Caco-2 (cell line): ENCODE results near the gene ARHGAP9. TPM values are rescaled to one million over a fixed set of nuclear protein-coding genes. Genes with fewer than 3 reads are reported as not detected.

ENCODE experiments used
- BruUV-seq: library from RNA; stranded (reverse); fragments of 400-500 nt; replicated peaks from 2 replicates; lab custom pipeline; 2021; lab: Mats Ljungman, UMichigan
- CTCF ChIA-PET: fragments of 300-600 bp; sonication (Branson Sonifier 250); formaldehyde crosslinking; loops from one replicate; lab custom pipeline; 2022; ENCODE audit warnings: antibody characterized with exemption; lab: Charles Lee
- POLR2A ChIA-PET: fragments of 300-600 bp; sonication (Branson Sonifier 250); formaldehyde crosslinking; loops from one replicate; lab custom pipeline; 2022; ENCODE audit warnings: antibody characterized with exemption; lab: Charles Lee
- DNase-seq, 2 experiments: peaks; one replicate each; pipeline versions ENCODE4 v3.0.0 to v3.0.0-alpha.2; 2020 to 2022
- H3K27me3 ChIP-seq: replicated peaks from 2 replicates; pipeline ENCODE4 v1.6.0; 2011; ENCODE audit warnings: low read length; ENCODE audit not compliant: control insufficient read depth, insufficient read depth
- H3K36me3 ChIP-seq: 2 replicates; pipeline ENCODE4 v1.5.1; 2011; ENCODE audit warnings: low read length; ENCODE audit not compliant: control insufficient read depth, insufficient read depth
- H3K4me1 ChIP-seq: fragments of 250-450 bp; sonication (Bioruptor Pico); 2 replicates; pipeline ENCODE4 v1.5.1; 2020; ENCODE audit warnings: mild to moderate bottlenecking
- H3K4me3 ChIP-seq: 2 replicates; pipeline ENCODE4 v1.5.1; 2011; ENCODE audit warnings: low read depth, mild to moderate bottlenecking, control low read depth, low read length
- H3K9me3 ChIP-seq: fragments of 250-450 bp; sonication (Bioruptor Pico); 2 replicates; pipeline ENCODE4 v1.5.1; 2020; ENCODE audit warnings: mild to moderate bottlenecking, moderate library complexity
- H3K27ac Mint-ChIP-seq: one replicate; pipeline ENCODE4 v1.8.0; 2022; ENCODE audit warnings: mixed read lengths; ENCODE audit not compliant: unreplicated experiment
- H3K27me3 Mint-ChIP-seq: one replicate; pipeline ENCODE4 v1.8.0; 2022; ENCODE audit warnings: mixed read lengths; ENCODE audit not compliant: insufficient read depth, unreplicated experiment
- H3K36me3 Mint-ChIP-seq: one replicate; pipeline ENCODE4 v1.8.0; 2022; ENCODE audit warnings: mild to moderate bottlenecking, mixed read lengths; ENCODE audit not compliant: insufficient read depth, unreplicated experiment
- H3K4me1 Mint-ChIP-seq: one replicate; pipeline ENCODE4 v1.8.0; 2022; ENCODE audit warnings: low read depth, mixed read lengths; ENCODE audit not compliant: unreplicated experiment
- H3K4me3 Mint-ChIP-seq: one replicate; pipeline ENCODE4 v1.8.0; 2022; ENCODE audit warnings: mild to moderate bottlenecking, moderate library complexity, mixed read lengths; ENCODE audit not compliant: unreplicated experiment
- H3K9me3 Mint-ChIP-seq: one replicate; pipeline ENCODE4 v1.8.0; 2022; ENCODE audit warnings: mixed read lengths; ENCODE audit not compliant: unreplicated experiment
- CTCF ChIP-seq, 2 experiments: fragments of 200-600 bp in 1 of 2; IDR thresholded peaks; 1 replicate in 1 of 2; 2 replicates in 1 of 2; pipeline versions ENCODE4 v1.5.1 to v1.8.0; 2011 to 2022; ENCODE audit warnings: antibody characterized with exemption in 1 of 2, control low read depth in 1 of 2, inconsistent platforms in 1 of 2, low read depth in 1 of 2, low read length in 1 of 2, mild to moderate bottlenecking in 1 of 2, moderate library complexity in 1 of 2; ENCODE audit not compliant: insufficient read depth in 1 of 2, severe bottlenecking in 1 of 2, unreplicated experiment in 1 of 2
- intact Hi-C: fragments of 100-400 bp; cut with micrococcal nuclease; formaldehyde crosslinking; loops from one replicate; pipeline ENCODE4 v1.10.0; 2022; ENCODE audit not compliant: unreplicated experiment
- total RNA-seq: library from RNA; stranded (reverse); gene quantifications from 2 replicates; pipeline ENCODE4 v1.2.3, GENCODE V29; 2022

The ARHGAP9 gene
- total RNA-seq, 1 experiment from 2014 or later = 0.75 TPM

GRCh38 chr12:57474430-57474829 is 5.2 kb downstream of the ARHGAP9 start:
- no TSS peak for BruUV-seq
- POLR2A ChIA-PET = no interaction called here
- H3K27me3 Mint-ChIP-seq = peaks cover 6% of the 10 kb centered on the region

GRCh38 chr12:57473886-57474285 is 5.8 kb downstream of the ARHGAP9 start:
- H3K4me1 Mint-ChIP-seq = no peaks in the 10 kb centered on the region

More at GRCh38 chr12:57474430-57474829, 5.2 kb downstream of the ARHGAP9 start:
- Histone ChIP-seq H3K9me3 (no peaks in the 10 kb centered on the region), H3K4me1 (no peaks in the 10 kb centered on the region), H3K36me3 (no peaks in the 10 kb centered on the region), H3K4me3 (no peak overlapping the region), H3K27me3 (no peaks in the 10 kb centered on the region)
- Mint-ChIP-seq H3K36me3 (no peaks in the 10 kb centered on the region), H3K27ac (no peak overlapping the region), H3K4me1 (no peaks in the 10 kb centered on the region), H3K4me3 (no peak overlapping the region), H3K9me3 (no peaks in the 10 kb centered on the region)
- DNase-seq = no peak
- CTCF ChIA-PET = interaction anchor here (0.8 kb wide), 1 partner anchor 16 kb away, joined by 5 read pairs; no protein-coding TSS in a partner anchor
- no peak for TF ChIP-seq CTCF (IDR thresholded peaks at IDR 0.05; ENCODE audit: insufficient read depth in 1 of 2, low read depth in 1 of 2, low read length in 1 of 2, severe bottlenecking in 1 of 2, unreplicated experiment in 1 of 2)
- intact Hi-C loops = no loop called here

GRCh38 chr12:57473392-57473791 is 6.3 kb downstream of the ARHGAP9 start:
- ChIA-PET POLR2A (no interaction called here), CTCF (no interaction called here)
- peaks cover 4% of the 10 kb centered on the region for H3K27me3 Mint-ChIP-seq
- no peak overlapping the region for H3K4me3 ChIP-seq
- H3K36me3 ChIP-seq = no peaks in the 10 kb centered on the region
- H3K9me3 Mint-ChIP-seq = no peaks in the 10 kb centered on the region
- no peaks in the 10 kb centered on the region for H3K4me1 Mint-ChIP-seq
- no peak overlapping the region for H3K27ac Mint-ChIP-seq
- no peak for TF ChIP-seq CTCF (IDR thresholded peaks at IDR 0.05; ENCODE audit: insufficient read depth in 1 of 2, low read depth in 1 of 2, low read length in 1 of 2, severe bottlenecking in 1 of 2, unreplicated experiment in 1 of 2)
- DNase-seq = no peak
- H3K36me3 Mint-ChIP-seq = no peaks in the 10 kb centered on the region
- intact Hi-C loops = no loop called here
- H3K4me1 ChIP-seq = no peaks in the 10 kb centered on the region
- no TSS peak for BruUV-seq
- no peaks in the 10 kb centered on the region for H3K27me3 ChIP-seq
- H3K4me3 Mint-ChIP-seq = no peak overlapping the region
- H3K9me3 ChIP-seq = no peaks in the 10 kb centered on the region

More at GRCh38 chr12:57473886-57474285, 5.8 kb downstream of the ARHGAP9 start:
- Mint-ChIP-seq H3K27ac (no peak overlapping the region), H3K36me3 (no peaks in the 10 kb centered on the region), H3K9me3 (no peaks in the 10 kb centered on the region), H3K27me3 (peaks cover 4% of the 10 kb centered on the region), H3K4me3 (no peak overlapping the region)
- H3K4me3 ChIP-seq = no peak overlapping the region
- H3K27me3 ChIP-seq = no peaks in the 10 kb centered on the region
- no peaks in the 10 kb centered on the region for H3K9me3 ChIP-seq
- H3K36me3 ChIP-seq = no peaks in the 10 kb centered on the region
- intact Hi-C loops = no loop called here
- no peak for DNase-seq
- no peaks in the 10 kb centered on the region for H3K4me1 ChIP-seq
- TF ChIP-seq CTCF (IDR thresholded peaks at IDR 0.05; ENCODE audit: insufficient read depth in 1 of 2, low read depth in 1 of 2, low read length in 1 of 2, severe bottlenecking in 1 of 2, unreplicated experiment in 1 of 2) = no peak
- BruUV-seq = no TSS peak
- CTCF ChIA-PET = interaction anchor here (0.8 kb wide), 1 partner anchor 15 kb away, joined by 5 read pairs; no protein-coding TSS in a partner anchor
- POLR2A ChIA-PET = no interaction called here
